HL-60 (cell line): Measurements from ENCODE around the gene UBE2L6.

Experiments
- DNase-seq, 2 experiments: peaks; one replicate each; pipeline ENCODE4 v3.0.0-alpha.2; 2010 to 2020; ENCODE audit warnings: low read depth in 1 of 2, low spot score in 1 of 2
- H3K27ac ChIP-seq: fragments of 250-450 bp; sonication (Bioruptor Pico); replicated peaks from 2 replicates; pipeline ENCODE4 v1.5.1; 2020; ENCODE audit warnings: mild to moderate bottlenecking, moderate library complexity
- H3K27me3 ChIP-seq: fragments of 250-450 bp; sonication (Bioruptor Pico); 2 replicates; pipeline ENCODE4 v1.5.1; 2021; ENCODE audit warnings: mild to moderate bottlenecking, moderate library complexity; ENCODE audit not compliant: insufficient read depth, poor library complexity, severe bottlenecking
- H3K4me3 ChIP-seq: replicated peaks from 2 replicates; pipeline ENCODE4 v1.5.1; 2011; ENCODE audit warnings: mild to moderate bottlenecking, control low read depth, low read length; ENCODE audit not compliant: insufficient read depth
- CTCF ChIP-seq: IDR thresholded peaks from one replicate; pipeline ENCODE4 v1.5.1; 2011; ENCODE audit warnings: low read length, control low read depth, inconsistent platforms; ENCODE audit not compliant: insufficient read depth
- GABPA ChIP-seq: IDR thresholded peaks from 2 replicates; pipeline ENCODE4 v1.6.1; 2012; ENCODE audit warnings: low read depth
- POLR2AphosphoS5 ChIP-seq: IDR thresholded peaks from 2 replicates; pipeline ENCODE4 v1.6.1; 2012; ENCODE audit warnings: low read depth
- REST ChIP-seq: IDR thresholded peaks from 2 replicates; pipeline ENCODE4 v1.6.1; 2012; ENCODE audit warnings: low read depth; ENCODE audit not compliant: insufficient replicate concordance
- SPI1 ChIP-seq: IDR thresholded peaks from 2 replicates; pipeline ENCODE4 v1.6.1; 2012; ENCODE audit warnings: low read depth, mild to moderate bottlenecking, borderline replicate concordance

UBE2L6 gene

GRCh38 chr11:57556041-57556440, 11.4 kb downstream of the UBE2L6 start:
- H3K27ac ChIP-seq = no peak overlapping the region
- no peaks in the 10 kb centered on the region for H3K27me3 ChIP-seq
- H3K4me3 ChIP-seq = no peak overlapping the region
- TF ChIP-seq GABPA (no peak), SPI1 (no peak), CTCF (no peak), POLR2AphosphoS5 (no peak), REST (no peak)
- DNase-seq = no peak

- no peak overlapping the region for H3K27ac ChIP-seq
- TF ChIP-seq CTCF = no peak
- TF ChIP-seq POLR2AphosphoS5 = no peak
- no peak for TF ChIP-seq SPI1
- TF ChIP-seq REST = no peak
- TF ChIP-seq GABPA = no peak
- no peak for DNase-seq
- H3K4me3 ChIP-seq = no peak overlapping the region
- H3K27me3 ChIP-seq = no peaks in the 10 kb centered on the region
Observed at GRCh38 chr11:57555393-57555792, 12.1 kb downstream of the UBE2L6 start.

- H3K27ac ChIP-seq = no peak overlapping the region
- H3K27me3 ChIP-seq = no peaks in the 10 kb centered on the region
- DNase-seq = no peak
- TF ChIP-seq CTCF = no peak
- no peak for TF ChIP-seq GABPA
- no peak for TF ChIP-seq POLR2AphosphoS5
- TF ChIP-seq SPI1 = no peak
- TF ChIP-seq REST = no peak
- H3K4me3 ChIP-seq = no peak overlapping the region
Observed at GRCh38 chr11:57552479-57552878, 15.0 kb downstream of the UBE2L6 start.
